ENCODE measurements around the gene ZNF283.

ZNF283 gene

GRCh38 chr19:43786665-43787064 is 40.5 kb upstream of the ZNF283 start:
- DNase-seq (ENCODE audit: low spot score): no peak
- in situ Hi-C loops (cut with MboI; ENCODE audit: low pct_unique_long_range_greater_than_20kb, low sequenced_read_pairs, unreplicated experiment): no loop called here
- TF ChIP-seq CTCF (IDR thresholded peaks at IDR 0.05; ENCODE audit: extremely low read depth, insufficient read depth, missing control alignments): no peak

GRCh38 chr19:43789029-43789428 is 38.1 kb upstream of the ZNF283 start:
- DNase-seq (ENCODE audit: low spot score): no peak
- no peak for TF ChIP-seq CTCF (IDR thresholded peaks at IDR 0.05; ENCODE audit: extremely low read depth, insufficient read depth, missing control alignments)
- in situ Hi-C loops (cut with MboI; ENCODE audit: low pct_unique_long_range_greater_than_20kb, low sequenced_read_pairs, unreplicated experiment): no loop called here

GRCh38 chr19:43790587-43790986 is 36.5 kb upstream of the ZNF283 start:
- DNase-seq (ENCODE audit: low spot score): peak; percentile 39
- no peak for TF ChIP-seq CTCF (IDR thresholded peaks at IDR 0.05; ENCODE audit: extremely low read depth, insufficient read depth, missing control alignments)
- in situ Hi-C loops (cut with MboI; ENCODE audit: low pct_unique_long_range_greater_than_20kb, low sequenced_read_pairs, unreplicated experiment): no loop called here

GRCh38 chr19:43797118-43797517 is 30.0 kb upstream of the ZNF283 start:
- TF ChIP-seq CTCF (IDR thresholded peaks at IDR 0.05; ENCODE audit: extremely low read depth, insufficient read depth, missing control alignments): no peak
- DNase-seq (ENCODE audit: low spot score): no peak
- in situ Hi-C loops (cut with MboI; ENCODE audit: low pct_unique_long_range_greater_than_20kb, low sequenced_read_pairs, unreplicated experiment): no loop called here

GRCh38 chr19:43797556-43797955 is 29.6 kb upstream of the ZNF283 start:
- in situ Hi-C loops (cut with MboI; ENCODE audit: low pct_unique_long_range_greater_than_20kb, low sequenced_read_pairs, unreplicated experiment): no loop called here
- DNase-seq (ENCODE audit: low spot score): no peak
- no peak for TF ChIP-seq CTCF (IDR thresholded peaks at IDR 0.05; ENCODE audit: extremely low read depth, insufficient read depth, missing control alignments)

DNA sequence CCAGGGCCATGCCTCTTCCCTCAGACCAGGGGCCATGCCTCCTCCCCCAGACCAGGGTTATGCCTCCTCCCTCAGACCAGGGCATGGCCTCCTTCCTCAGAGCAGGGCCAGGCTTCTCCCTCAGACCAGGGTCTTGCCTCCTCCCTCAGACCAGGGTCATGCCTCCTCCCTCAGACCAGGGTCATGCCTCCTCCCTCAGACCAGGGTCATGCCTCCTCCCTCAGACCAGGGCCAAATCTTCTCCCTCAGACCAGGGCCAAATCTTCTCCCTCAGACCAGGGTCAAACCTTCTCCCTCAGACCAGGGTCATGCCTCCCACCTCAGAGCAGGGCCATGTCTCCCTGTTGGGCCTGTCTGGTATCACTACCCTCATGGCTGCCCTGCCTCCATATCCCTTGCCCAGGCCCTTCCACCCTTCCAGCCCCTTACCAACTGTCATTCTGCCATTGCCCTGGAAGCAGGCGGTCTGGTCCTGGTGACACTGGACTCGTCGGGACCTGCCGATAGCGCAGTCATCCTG is 29.0 kb upstream of the ZNF283 start:
- in situ Hi-C loops (cut with MboI; ENCODE audit: low pct_unique_long_range_greater_than_20kb, low sequenced_read_pairs, unreplicated experiment): no loop called here
- no peak for DNase-seq (ENCODE audit: low spot score)
- TF ChIP-seq CTCF (IDR thresholded peaks at IDR 0.05; ENCODE audit: extremely low read depth, insufficient read depth, missing control alignments): no peak

Data from GM13977 (cell line).